ENCODE results near the gene PLXNA3. TPM values are rescaled to one million over a fixed set of nuclear protein-coding genes. Genes with fewer than 3 reads are reported as not detected.

Gene PLXNA3
- total RNA-seq, 1 donor from 2014 or later, result 49.0 TPM

DNA sequence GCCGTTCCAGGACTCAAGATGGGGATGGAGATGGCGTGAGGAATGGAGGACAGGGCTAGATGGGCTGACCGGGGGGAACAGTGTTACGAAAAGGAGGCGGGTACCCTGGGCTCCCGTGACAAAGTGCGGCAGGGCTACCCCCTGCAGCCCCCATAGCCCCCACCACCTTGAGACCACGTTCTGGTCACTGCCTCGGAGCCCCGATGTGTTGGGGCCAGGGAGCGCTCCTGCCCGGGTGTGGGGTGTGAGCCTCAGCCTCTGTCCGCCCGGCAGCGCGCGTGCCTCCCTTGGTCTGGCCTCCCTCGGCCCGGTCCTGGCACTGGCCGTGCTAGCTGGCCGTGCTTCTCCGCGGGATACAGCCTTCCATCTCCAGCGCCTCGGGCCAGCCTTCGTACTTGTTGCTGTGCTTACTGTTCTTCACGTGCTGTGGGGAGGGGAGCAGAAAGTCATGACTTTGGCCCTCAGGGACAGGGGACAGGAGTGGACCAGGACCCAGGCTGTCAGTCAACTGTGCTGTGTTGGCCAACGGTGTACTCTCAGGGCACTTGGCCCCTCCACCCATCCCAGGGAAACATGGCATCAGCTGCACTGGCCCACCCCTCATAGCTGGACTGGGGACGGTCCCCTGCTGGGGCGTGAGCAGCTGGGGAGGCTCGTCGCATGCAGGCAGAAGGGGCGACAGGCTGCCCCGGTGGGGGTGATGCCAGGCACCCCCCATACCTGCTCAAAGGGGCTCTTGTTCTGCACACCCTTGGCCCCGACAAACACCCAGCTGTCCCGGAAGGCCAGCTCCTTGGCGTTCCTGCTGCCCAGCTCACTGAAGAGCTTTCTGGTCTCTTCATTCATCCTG lies 48.6 kb downstream of the PLXNA3 start:
- ATAC-seq (no peak), DNase-seq (no peak)
- Histone ChIP-seq H3K36me3 (no peaks in the 10 kb centered on the region), H3K4me1 (no peaks in the 10 kb centered on the region), H3K9me3 (no peaks in the 10 kb centered on the region), H3K27ac (no peak overlapping the region), H3K27me3 (no peaks in the 10 kb centered on the region), H3K4me3 (no peak overlapping the region)
- intact Hi-C loops (cut with DNase I), result no loop called here
- TF ChIP-seq, protein P1, sequence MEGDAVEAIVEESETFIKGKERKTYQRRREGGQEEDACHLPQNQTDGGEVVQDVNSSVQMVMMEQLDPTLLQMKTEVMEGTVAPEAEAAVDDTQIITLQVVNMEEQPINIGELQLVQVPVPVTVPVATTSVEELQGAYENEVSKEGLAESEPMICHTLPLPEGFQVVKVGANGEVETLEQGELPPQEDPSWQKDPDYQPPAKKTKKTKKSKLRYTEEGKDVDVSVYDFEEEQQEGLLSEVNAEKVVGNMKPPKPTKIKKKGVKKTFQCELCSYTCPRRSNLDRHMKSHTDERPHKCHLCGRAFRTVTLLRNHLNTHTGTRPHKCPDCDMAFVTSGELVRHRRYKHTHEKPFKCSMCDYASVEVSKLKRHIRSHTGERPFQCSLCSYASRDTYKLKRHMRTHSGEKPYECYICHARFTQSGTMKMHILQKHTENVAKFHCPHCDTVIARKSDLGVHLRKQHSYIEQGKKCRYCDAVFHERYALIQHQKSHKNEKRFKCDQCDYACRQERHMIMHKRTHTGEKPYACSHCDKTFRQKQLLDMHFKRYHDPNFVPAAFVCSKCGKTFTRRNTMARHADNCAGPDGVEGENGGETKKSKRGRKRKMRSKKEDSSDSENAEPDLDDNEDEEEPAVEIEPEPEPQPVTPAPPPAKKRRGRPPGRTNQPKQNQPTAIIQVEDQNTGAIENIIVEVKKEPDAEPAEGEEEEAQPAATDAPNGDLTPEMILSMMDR (IDR thresholded peaks at IDR 0.05), result no peak

DNA sequence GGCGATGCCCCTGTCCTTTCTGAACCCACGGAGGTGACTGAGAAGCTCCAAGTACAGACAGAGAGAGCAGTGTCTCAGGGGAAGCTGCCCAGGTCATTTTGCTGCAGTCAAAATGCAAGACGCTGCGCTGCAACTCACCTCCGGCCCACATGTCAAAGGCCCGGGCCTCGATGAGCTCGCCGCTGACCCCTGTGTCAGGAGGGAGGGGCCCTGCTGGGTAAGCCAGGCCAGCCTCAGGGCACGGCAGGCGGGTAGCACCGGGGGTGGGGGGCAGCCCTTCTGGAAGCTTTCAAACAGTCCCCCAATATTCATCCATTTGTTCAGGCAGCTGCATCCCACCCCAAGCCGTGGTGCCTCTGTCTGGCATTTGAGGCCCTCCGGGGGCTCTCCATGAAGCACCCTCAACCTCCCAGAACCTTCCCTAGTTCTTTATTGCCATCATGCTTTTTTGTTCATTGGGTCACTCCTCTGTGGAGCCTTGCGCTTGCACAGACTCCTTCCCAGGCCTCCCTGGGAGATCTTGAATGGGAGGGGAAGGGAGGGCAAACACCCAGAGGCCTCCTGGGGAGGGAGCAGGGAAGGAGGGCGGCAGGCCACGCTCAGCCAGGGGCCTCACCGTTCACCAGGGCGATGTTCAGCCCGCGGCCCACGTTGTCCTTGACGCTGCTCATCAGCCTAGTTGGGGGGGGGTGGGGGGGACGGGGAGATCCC lies 49.7 kb downstream of the PLXNA3 start:
- intact Hi-C loops (cut with DNase I), result no loop called here

DNA sequence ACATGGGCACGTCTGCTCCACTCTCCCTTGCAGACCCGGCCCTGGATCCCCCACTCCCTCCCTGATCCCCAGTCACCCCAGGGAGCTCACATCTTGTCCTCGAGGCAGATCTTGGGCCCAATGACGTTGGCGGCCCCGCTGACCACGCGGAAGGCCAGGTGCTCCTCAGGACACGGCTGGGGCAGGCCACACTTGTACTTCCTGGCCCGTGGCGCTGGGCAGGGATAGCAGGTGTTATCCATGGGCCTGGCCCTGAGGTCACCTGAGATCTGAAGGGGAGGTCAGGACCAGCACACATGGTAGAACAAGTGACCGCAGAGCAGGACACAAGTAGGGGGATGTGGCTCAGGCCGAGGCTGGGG lies 50.3 kb downstream of the PLXNA3 start:
- ATAC-seq (no peak), DNase-seq (no peak)
- Histone ChIP-seq H3K4me3 (no peak overlapping the region), H3K36me3 (no peaks in the 10 kb centered on the region), H3K9me3 (no peaks in the 10 kb centered on the region), H3K27me3 (no peaks in the 10 kb centered on the region), H3K27ac (no peak overlapping the region), H3K4me1 (no peaks in the 10 kb centered on the region)
- TF ChIP-seq, protein P1 (IDR thresholded peaks at IDR 0.05), result no peak
- intact Hi-C loops (cut with DNase I), result no loop called here

More for the DNA sequence above, 49.7 kb downstream of the PLXNA3 start:
- ATAC-seq, result no peak
- TF ChIP-seq, protein P1 (IDR thresholded peaks at IDR 0.05), result no peak
- no peak overlapping the region for H3K4me3 ChIP-seq
- H3K4me1 ChIP-seq, result no peaks in the 10 kb centered on the region
- H3K27me3 ChIP-seq, result no peaks in the 10 kb centered on the region
- no peaks in the 10 kb centered on the region for H3K9me3 ChIP-seq
- no peaks in the 10 kb centered on the region for H3K36me3 ChIP-seq
- DNase-seq, result no peak
- no peak overlapping the region for H3K27ac ChIP-seq

DNA sequence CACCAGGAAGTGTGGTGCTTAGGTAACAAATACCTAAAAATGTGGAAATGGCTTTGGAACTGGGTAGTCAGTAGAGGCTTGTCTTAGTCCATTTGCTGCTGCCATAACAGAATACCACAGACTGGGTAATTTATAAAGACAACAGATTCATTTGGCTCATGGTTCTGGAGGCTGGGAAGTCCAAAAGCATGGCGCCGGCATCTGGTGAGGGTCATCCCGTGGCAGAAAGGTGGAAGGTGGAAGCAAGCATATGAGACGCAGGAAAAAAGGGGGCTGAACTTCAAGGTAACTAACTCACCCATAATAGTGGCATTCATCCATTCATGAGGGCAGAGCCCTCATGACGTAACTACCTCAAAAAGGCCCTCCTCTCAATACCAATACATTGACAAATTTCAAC lies 51.4 kb downstream of the PLXNA3 start:
- H3K4me3 ChIP-seq, result no peak overlapping the region
- H3K27me3 ChIP-seq, result no peaks in the 10 kb centered on the region
- intact Hi-C loops (cut with DNase I), result no loop called here
- H3K27ac ChIP-seq, result no peak overlapping the region
- TF ChIP-seq, protein P1 (IDR thresholded peaks at IDR 0.05), result no peak
- no peaks in the 10 kb centered on the region for H3K9me3 ChIP-seq
- H3K4me1 ChIP-seq, result no peaks in the 10 kb centered on the region
- no peaks in the 10 kb centered on the region for H3K36me3 ChIP-seq
- ATAC-seq, result no peak
- DNase-seq, result no peak

DNA sequence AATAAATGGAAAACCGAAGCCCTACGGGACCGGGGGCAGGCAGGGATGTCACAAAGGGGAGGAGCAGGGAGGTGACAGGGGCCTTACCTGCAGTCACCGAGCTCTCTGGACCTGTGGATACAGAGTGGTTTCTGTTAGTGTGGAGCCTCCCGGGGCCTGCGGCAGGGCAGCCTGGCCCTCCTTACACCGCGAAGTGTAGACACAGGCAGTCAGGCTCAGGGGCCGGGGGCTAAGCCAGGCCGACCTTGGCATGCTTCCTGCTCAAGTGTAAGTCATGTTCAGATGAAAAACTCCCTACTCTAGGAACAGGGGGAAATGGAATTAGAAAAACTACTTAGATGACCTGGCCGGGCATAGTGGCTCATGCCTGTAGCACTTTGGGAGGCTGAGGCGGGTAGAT lies 53.7 kb downstream of the PLXNA3 start:
- Histone ChIP-seq H3K9me3 (no peaks in the 10 kb centered on the region), H3K36me3 (no peaks in the 10 kb centered on the region), H3K27me3 (no peaks in the 10 kb centered on the region), H3K4me1 (no peaks in the 10 kb centered on the region), H3K27ac (no peak overlapping the region), H3K4me3 (no peak overlapping the region)
- ATAC-seq (no peak), DNase-seq (no peak)
- intact Hi-C loops (cut with DNase I), result no loop called here
- TF ChIP-seq, protein P1 (IDR thresholded peaks at IDR 0.05), result no peak
